ENCODE measurements around the gene FLYWCH2.

The FLYWCH2 gene

DNA sequence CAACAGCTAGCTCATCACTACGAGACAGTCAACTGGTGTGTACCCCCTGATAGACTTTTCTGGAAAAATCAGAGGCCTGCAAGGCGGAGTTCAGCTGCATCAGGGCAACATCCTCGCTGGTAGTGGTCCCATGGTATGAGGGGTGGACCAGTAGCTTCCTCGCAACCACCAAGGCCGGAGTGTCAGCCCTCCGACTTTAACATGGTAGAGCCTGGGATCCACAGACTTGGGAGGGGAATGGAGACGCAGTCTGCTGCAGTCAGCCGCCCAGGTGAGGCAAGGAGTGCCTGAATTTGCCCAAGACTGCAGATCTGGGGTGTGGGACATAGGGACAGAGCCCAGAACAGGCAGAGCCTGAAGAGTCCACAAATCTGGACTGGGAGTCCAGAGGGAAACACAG lies 39.5 kb upstream of the FLYWCH2 start:
- no peak overlapping the region for H3K4me2 ChIP-seq (ENCODE audit: low read length)
- H2BK15ac ChIP-seq (replicated peaks; ENCODE audit: low read depth), result no peak overlapping the region
- H3K23ac ChIP-seq (ENCODE audit: low read length), result no peak overlapping the region
- no peak overlapping the region for H3K18ac ChIP-seq (ENCODE audit: low read length)
- H2AK5ac ChIP-seq (ENCODE audit: low read length), result no peak overlapping the region
- no peak overlapping the region for H4K5ac ChIP-seq (ENCODE audit: low read length)
- H3K79me2 ChIP-seq (ENCODE audit: control insufficient read depth, insufficient read depth, low read length), result no peaks in the 10 kb centered on the region
- H3K79me1 ChIP-seq (ENCODE audit: low read length), result no peaks in the 10 kb centered on the region
- no peak overlapping the region for H4K8ac ChIP-seq (ENCODE audit: low read depth, low read length)
- no peak overlapping the region for H3K56ac ChIP-seq (ENCODE audit: low read length)
- H2BK120ac ChIP-seq (ENCODE audit: low read depth, low read length), result no peak overlapping the region
- no peak overlapping the region for H2BK5ac ChIP-seq (ENCODE audit: low read length)
- H3K4me3 ChIP-seq (ENCODE audit: low read length), result no peak overlapping the region
- WGBS (ENCODE audit: extremely low coverage, insufficient coverage, low lambda C conversion rate), result no CpG with 5 or more reads among the region's 8 CpGs
- DNase-seq, result no peak
- H3K27ac ChIP-seq (ENCODE audit: low read depth, low read length), result no peak overlapping the region
- no peak overlapping the region for H3K4ac ChIP-seq (ENCODE audit: low read depth, low read length)
- H3K9ac ChIP-seq (ENCODE audit: low read length), result no peak overlapping the region
- H3K27me3 ChIP-seq (ENCODE audit: insufficient read depth, low read length, poor library complexity), result no peaks in the 10 kb centered on the region
- H3K4me1 ChIP-seq (ENCODE audit: control insufficient read depth, low read depth, low read length), result no peaks in the 10 kb centered on the region
- H3K36me3 ChIP-seq (ENCODE audit: control insufficient read depth, insufficient read depth, low read length), result no peaks in the 10 kb centered on the region

DNA sequence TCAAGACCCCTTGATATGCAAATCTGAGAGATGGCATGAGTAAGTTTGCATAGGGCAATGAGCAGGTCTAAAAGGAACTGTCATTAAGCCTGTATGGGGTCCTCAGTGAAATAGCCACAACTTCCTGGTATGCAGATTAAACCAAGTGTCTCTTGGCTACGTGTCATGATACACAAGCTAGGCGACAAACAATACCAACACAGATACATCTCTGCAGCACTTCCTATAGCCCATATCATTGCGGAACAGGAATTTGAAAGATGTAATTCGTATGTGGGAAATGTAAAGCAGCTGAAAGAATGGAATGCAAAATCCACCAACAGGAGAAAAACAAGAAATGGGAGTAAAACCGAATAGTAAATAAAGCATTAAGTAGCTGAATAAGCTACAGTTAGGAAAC lies 37.9 kb upstream of the FLYWCH2 start:
- Histone ChIP-seq H3K79me1 (ENCODE audit: low read length) (no peaks in the 10 kb centered on the region), H3K4ac (ENCODE audit: low read depth, low read length) (no peak overlapping the region), H2BK15ac (replicated peaks; ENCODE audit: low read depth) (no peak overlapping the region), H3K4me2 (ENCODE audit: low read length) (no peak overlapping the region), H4K8ac (ENCODE audit: low read depth, low read length) (no peak overlapping the region), H3K4me1 (ENCODE audit: control insufficient read depth, low read depth, low read length) (no peaks in the 10 kb centered on the region), H3K9ac (ENCODE audit: low read length) (no peak overlapping the region), H3K27ac (ENCODE audit: low read depth, low read length) (no peak overlapping the region), H3K56ac (ENCODE audit: low read length) (no peak overlapping the region), H3K79me2 (ENCODE audit: control insufficient read depth, insufficient read depth, low read length) (no peaks in the 10 kb centered on the region), H3K4me3 (ENCODE audit: low read length) (no peak overlapping the region), H3K27me3 (ENCODE audit: insufficient read depth, low read length, poor library complexity) (no peaks in the 10 kb centered on the region), H3K36me3 (ENCODE audit: control insufficient read depth, insufficient read depth, low read length) (no peaks in the 10 kb centered on the region), H2BK120ac (ENCODE audit: low read depth, low read length) (no peak overlapping the region), H2BK5ac (ENCODE audit: low read length) (no peak overlapping the region), H3K18ac (ENCODE audit: low read length) (no peak overlapping the region), H2AK5ac (ENCODE audit: low read length) (no peak overlapping the region), H3K23ac (ENCODE audit: low read length) (no peak overlapping the region), H4K5ac (ENCODE audit: low read length) (no peak overlapping the region)
- no peak for DNase-seq
- no CpG with 5 or more reads among the region's 5 CpGs for WGBS (ENCODE audit: extremely low coverage, insufficient coverage, low lambda C conversion rate)

DNA sequence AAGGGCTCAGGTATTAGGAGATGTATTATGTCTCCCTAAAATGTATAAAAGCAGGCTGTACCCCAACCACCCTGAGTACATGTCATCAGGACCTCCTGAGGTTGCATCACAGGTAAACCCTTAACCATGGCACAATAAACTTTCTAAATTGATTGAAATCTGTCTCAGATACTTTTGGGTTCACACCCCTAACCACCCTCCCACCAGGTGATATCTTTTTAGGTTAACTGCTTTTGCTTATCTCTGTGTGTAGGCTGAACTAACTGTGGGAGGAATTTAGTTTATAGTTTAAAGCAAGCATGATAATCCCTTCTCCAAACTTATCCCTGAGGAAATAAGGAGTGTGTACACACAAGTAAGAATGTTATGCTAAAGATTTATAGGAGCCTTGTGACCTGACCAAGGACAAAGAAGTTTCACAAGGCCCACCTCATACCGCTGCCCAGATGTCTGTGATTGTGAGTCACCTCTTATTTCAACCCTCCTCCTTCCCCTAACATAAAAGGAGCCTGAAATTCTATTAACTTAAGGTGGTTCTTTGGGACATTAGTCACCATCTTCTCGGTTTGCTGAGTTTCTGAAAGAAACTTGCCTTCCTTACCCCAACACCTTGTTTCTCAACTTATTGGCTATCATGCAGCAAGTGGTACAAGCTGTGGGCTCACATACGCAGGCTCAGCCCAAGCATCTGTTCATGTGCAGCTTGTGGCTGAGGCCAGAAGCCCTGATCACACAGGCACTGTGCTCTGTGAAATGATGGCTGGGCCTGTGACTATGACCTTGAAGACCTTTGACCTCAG lies 36.3 kb upstream of the FLYWCH2 start:
- Histone ChIP-seq H3K27ac (ENCODE audit: low read depth, low read length) (no peak overlapping the region), H3K4me3 (ENCODE audit: low read length) (no peak overlapping the region)

DNA sequence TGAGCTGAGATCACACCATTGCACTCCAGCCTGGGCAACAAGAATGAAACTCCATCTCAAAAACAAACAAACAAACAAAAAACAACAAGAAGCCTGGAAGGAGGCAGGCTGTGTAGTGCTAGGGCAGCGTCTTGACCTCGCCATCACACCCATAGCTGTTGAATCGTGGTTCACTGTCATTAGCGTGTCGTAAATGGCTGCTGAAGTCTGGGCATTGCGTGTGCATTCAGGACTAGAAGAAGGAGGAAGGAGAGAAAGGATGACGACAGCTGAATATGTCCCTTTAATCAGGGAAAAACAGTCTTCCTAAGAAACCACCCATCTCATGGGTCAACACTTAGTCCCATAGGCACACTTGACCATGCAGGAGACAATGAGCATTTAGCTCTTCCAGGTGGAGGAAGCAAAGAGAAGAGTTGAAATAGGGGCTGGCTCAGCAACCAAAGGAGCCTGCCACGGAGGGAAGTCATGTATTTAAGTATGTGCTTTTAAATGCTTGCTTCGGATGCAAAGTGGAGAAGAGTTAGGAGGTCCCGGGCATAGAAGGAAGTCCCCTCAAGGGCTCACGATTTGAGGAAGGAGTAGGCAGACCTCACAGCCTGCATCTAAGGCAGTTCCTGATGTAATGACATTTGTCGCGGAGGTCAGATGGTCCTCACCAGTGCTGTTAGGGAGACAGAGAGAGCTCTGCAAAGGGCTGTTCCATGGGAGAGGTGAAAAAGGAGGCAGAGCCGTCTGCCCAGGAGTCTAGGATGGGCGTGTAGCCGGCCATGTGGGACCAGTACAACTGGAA lies 33.9 kb upstream of the FLYWCH2 start:
- H3K4me1 ChIP-seq (ENCODE audit: control insufficient read depth, low read depth, low read length), result no peaks in the 10 kb centered on the region
- no peak overlapping the region for H3K23ac ChIP-seq (ENCODE audit: low read length)
- H3K4me2 ChIP-seq (ENCODE audit: low read length), result no peak overlapping the region
- H3K36me3 ChIP-seq (ENCODE audit: control insufficient read depth, insufficient read depth, low read length), result no peaks in the 10 kb centered on the region
- DNase-seq, result no peak
- H2BK5ac ChIP-seq (ENCODE audit: low read length), result no peak overlapping the region
- no peak overlapping the region for H3K56ac ChIP-seq (ENCODE audit: low read length)
- H3K18ac ChIP-seq (ENCODE audit: low read length), result no peak overlapping the region
- H3K79me2 ChIP-seq (ENCODE audit: control insufficient read depth, insufficient read depth, low read length), result no peaks in the 10 kb centered on the region
- no peak overlapping the region for H4K5ac ChIP-seq (ENCODE audit: low read length)
- H3K79me1 ChIP-seq (ENCODE audit: low read length), result no peaks in the 10 kb centered on the region
- H3K4ac ChIP-seq (ENCODE audit: low read depth, low read length), result no peak overlapping the region
- H2BK120ac ChIP-seq (ENCODE audit: low read depth, low read length), result no peak overlapping the region
- WGBS (ENCODE audit: extremely low coverage, insufficient coverage, low lambda C conversion rate), result no CpG with 5 or more reads among the region's 16 CpGs
- no peak overlapping the region for H3K9ac ChIP-seq (ENCODE audit: low read length)
- H3K4me3 ChIP-seq (ENCODE audit: low read length), result no peak overlapping the region
- H3K27ac ChIP-seq (ENCODE audit: low read depth, low read length), result no peak overlapping the region
- no peaks in the 10 kb centered on the region for H3K27me3 ChIP-seq (ENCODE audit: insufficient read depth, low read length, poor library complexity)
- H4K8ac ChIP-seq (ENCODE audit: low read depth, low read length), result no peak overlapping the region
- H2BK15ac ChIP-seq (replicated peaks; ENCODE audit: low read depth), result no peak overlapping the region
- H2AK5ac ChIP-seq (ENCODE audit: low read length), result no peak overlapping the region

More for the DNA sequence above, 36.3 kb upstream of the FLYWCH2 start:
- no peaks in the 10 kb centered on the region for H3K4me1 ChIP-seq (ENCODE audit: control insufficient read depth, low read depth, low read length)
- H3K4ac ChIP-seq (ENCODE audit: low read depth, low read length), result no peak overlapping the region
- DNase-seq, result no peak
- H2AK5ac ChIP-seq (ENCODE audit: low read length), result no peak overlapping the region
- no peaks in the 10 kb centered on the region for H3K79me1 ChIP-seq (ENCODE audit: low read length)
- no peak overlapping the region for H2BK15ac ChIP-seq (replicated peaks; ENCODE audit: low read depth)
- H3K79me2 ChIP-seq (ENCODE audit: control insufficient read depth, insufficient read depth, low read length), result no peaks in the 10 kb centered on the region
- no peak overlapping the region for H3K23ac ChIP-seq (ENCODE audit: low read length)
- H3K4me2 ChIP-seq (ENCODE audit: low read length), result no peak overlapping the region
- H2BK120ac ChIP-seq (ENCODE audit: low read depth, low read length), result no peak overlapping the region
- no peaks in the 10 kb centered on the region for H3K36me3 ChIP-seq (ENCODE audit: control insufficient read depth, insufficient read depth, low read length)
- H3K18ac ChIP-seq (ENCODE audit: low read length), result no peak overlapping the region
- H3K56ac ChIP-seq (ENCODE audit: low read length), result no peak overlapping the region
- H3K27me3 ChIP-seq (ENCODE audit: insufficient read depth, low read length, poor library complexity), result no peaks in the 10 kb centered on the region
- H2BK5ac ChIP-seq (ENCODE audit: low read length), result no peak overlapping the region
- H4K5ac ChIP-seq (ENCODE audit: low read length), result no peak overlapping the region
- H3K9ac ChIP-seq (ENCODE audit: low read length), result no peak overlapping the region
- no CpG with 5 or more reads among the region's 3 CpGs for WGBS (ENCODE audit: extremely low coverage, insufficient coverage, low lambda C conversion rate)
- no peak overlapping the region for H4K8ac ChIP-seq (ENCODE audit: low read depth, low read length)

DNA sequence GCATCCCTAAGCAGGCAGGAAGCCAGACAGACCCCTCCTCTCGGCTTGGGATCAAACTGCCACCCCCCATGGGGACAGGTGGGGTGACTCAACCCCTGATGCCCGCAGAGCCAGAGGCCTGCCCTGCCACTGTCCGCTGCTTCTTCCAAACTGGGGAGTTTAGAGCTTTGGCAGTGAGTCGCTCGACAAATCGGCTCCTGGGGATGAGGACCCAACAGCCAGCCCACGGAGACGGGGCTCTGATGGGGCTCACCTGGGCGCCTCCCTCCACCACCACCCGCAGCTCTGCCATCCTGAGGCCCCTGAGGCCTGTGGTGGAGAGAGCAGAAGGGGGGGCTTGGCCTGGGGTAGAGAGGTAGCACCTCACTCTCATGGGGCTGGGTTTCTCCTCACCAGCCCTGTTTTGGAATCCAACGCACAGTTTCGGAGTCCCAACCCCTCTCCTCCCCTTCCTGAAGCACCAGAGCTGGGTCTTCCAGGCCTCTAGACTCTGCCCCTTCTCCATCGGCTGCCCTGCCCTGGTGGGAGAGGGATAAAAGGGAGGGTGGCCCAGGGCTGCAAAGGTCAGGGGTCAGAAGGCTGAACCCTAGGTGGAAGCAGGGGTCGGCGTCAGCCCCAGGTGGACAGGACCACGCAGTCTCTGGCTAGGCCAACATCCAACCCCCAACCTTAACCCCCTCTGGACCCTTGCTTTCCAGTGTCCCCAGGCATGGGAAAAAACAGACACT lies 30.8 kb upstream of the FLYWCH2 start:
- no CpG with 5 or more reads among the region's 16 CpGs for WGBS (ENCODE audit: extremely low coverage, insufficient coverage, low lambda C conversion rate)
- no peak overlapping the region for H3K27ac ChIP-seq (ENCODE audit: low read depth, low read length)
- H3K56ac ChIP-seq (ENCODE audit: low read length), result no peak overlapping the region

More for the DNA sequence above, 30.8 kb upstream of the FLYWCH2 start:
- no peak overlapping the region for H3K18ac ChIP-seq (ENCODE audit: low read length)
- no peaks in the 10 kb centered on the region for H3K79me2 ChIP-seq (ENCODE audit: control insufficient read depth, insufficient read depth, low read length)
- DNase-seq, result no peak
- H3K4ac ChIP-seq (ENCODE audit: low read depth, low read length), result no peak overlapping the region
- H3K4me3 ChIP-seq (ENCODE audit: low read length), result no peak overlapping the region
- H3K27me3 ChIP-seq (ENCODE audit: insufficient read depth, low read length, poor library complexity), result no peaks in the 10 kb centered on the region
- H3K23ac ChIP-seq (ENCODE audit: low read length), result no peak overlapping the region
- no peak overlapping the region for H3K9ac ChIP-seq (ENCODE audit: low read length)
- H3K4me2 ChIP-seq (ENCODE audit: low read length), result no peak overlapping the region
- no peak overlapping the region for H2BK5ac ChIP-seq (ENCODE audit: low read length)
- H3K79me1 ChIP-seq (ENCODE audit: low read length), result no peaks in the 10 kb centered on the region
- no peak overlapping the region for H4K5ac ChIP-seq (ENCODE audit: low read length)
- H4K8ac ChIP-seq (ENCODE audit: low read depth, low read length), result no peak overlapping the region
- H3K36me3 ChIP-seq (ENCODE audit: control insufficient read depth, insufficient read depth, low read length), result no peaks in the 10 kb centered on the region
- H2AK5ac ChIP-seq (ENCODE audit: low read length), result no peak overlapping the region
- no peak overlapping the region for H2BK15ac ChIP-seq (replicated peaks; ENCODE audit: low read depth)
- H3K4me1 ChIP-seq (ENCODE audit: control insufficient read depth, low read depth, low read length), result no peaks in the 10 kb centered on the region
- no peak overlapping the region for H2BK120ac ChIP-seq (ENCODE audit: low read depth, low read length)
